ENCODE results near the gene KIF4A.

Gene KIF4A

DNA sequence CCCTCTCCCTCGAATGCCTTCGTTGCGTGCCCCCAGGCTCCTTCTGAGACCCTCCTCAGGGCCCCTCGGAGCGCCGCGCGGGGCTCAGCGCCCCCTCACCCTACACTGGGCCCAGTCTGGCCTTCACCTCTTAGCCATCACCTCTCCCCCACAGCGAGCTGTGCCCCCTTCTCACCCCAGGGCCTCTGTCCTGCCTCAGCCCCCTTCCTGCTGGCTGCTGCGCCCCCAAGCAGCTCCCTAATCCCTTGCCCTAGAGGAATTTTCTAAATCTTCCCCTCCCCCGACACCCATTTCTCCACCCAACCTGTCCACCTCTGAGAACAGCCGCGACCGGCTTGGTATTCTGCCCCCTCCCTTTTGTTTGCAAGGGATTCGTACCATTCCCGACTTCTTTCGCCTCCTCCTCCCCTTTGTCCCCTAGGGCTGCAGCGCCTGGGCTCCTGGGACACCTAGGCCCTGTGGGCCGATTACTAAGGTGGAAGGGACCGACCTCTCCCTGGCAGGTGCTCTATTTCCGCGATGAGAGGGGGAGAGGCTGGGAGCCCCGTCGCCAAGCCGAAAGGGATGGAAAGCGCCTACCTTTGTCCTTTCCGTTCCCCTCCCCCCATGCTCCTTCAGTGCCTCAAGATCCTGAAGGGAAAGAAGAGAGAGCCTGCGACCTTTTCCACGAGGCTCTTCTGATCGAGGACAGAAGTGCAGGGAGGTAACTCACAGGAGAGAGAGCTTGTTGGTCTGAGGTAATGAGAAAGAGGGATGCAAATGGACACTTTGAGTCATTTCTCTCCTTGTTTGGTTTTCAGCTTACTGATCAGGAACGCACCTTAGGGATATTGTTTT lies 165.7 kb downstream of the KIF4A start:
- no peak for DNase-seq (ENCODE audit: low read depth)
- H3K4me3 ChIP-seq (ENCODE audit: control insufficient read depth, low read depth, low read length): peak overlapping the region; percentile 53
- TF ChIP-seq, protein P1, sequence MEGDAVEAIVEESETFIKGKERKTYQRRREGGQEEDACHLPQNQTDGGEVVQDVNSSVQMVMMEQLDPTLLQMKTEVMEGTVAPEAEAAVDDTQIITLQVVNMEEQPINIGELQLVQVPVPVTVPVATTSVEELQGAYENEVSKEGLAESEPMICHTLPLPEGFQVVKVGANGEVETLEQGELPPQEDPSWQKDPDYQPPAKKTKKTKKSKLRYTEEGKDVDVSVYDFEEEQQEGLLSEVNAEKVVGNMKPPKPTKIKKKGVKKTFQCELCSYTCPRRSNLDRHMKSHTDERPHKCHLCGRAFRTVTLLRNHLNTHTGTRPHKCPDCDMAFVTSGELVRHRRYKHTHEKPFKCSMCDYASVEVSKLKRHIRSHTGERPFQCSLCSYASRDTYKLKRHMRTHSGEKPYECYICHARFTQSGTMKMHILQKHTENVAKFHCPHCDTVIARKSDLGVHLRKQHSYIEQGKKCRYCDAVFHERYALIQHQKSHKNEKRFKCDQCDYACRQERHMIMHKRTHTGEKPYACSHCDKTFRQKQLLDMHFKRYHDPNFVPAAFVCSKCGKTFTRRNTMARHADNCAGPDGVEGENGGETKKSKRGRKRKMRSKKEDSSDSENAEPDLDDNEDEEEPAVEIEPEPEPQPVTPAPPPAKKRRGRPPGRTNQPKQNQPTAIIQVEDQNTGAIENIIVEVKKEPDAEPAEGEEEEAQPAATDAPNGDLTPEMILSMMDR (conservative IDR thresholded peaks at IDR 0.05; ENCODE audit: control insufficient read depth, insufficient read depth, low read depth, low read length): no peak

DNA sequence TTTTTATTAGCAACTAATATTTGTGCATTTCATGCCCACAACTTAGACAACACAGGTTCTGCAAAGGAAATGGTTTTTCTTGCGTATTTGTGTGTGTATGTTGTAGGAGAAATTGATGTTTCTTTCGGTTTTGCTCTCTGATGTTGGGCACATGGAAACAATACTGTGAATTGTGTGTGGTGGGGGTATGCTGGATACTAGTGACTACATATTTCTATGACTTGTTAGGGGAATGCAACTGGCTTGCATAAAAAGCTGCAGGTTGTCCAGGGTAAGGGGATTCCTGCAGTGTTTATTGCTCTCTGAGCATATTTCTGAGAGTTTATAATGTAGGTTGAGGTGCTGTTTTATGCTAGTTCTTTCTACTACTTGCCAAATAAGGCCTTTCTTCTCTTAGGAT lies 166.4 kb downstream of the KIF4A start:
- DNase-seq (ENCODE audit: low read depth): no peak
- TF ChIP-seq, protein P1 (conservative IDR thresholded peaks at IDR 0.05; ENCODE audit: control insufficient read depth, insufficient read depth, low read depth, low read length): no peak
- H3K4me3 ChIP-seq (ENCODE audit: control insufficient read depth, low read depth, low read length): no peak overlapping the region

DNA sequence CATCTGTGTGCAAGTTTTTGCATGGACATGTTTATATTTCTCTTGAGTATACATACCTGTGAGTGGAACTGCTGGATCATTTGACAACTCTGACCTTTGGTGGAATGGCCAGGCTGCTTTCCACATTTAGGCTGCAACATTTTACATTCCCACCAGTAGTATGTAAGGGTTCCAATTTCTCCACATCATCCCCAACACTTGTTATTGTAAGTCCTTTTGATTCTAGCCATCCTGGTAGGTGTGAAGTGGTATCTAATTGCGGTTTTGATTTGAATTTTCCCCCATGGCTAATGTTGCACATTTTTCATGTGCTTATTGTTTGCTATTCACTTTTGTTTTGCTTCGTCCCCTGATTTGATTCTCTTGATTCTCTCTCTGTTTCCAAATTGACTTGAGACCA lies 171.1 kb downstream of the KIF4A start:
- no peak overlapping the region for H3K4me3 ChIP-seq (ENCODE audit: control insufficient read depth, low read depth, low read length)
- DNase-seq (ENCODE audit: low read depth): no peak
- TF ChIP-seq, protein P1 (conservative IDR thresholded peaks at IDR 0.05; ENCODE audit: control insufficient read depth, insufficient read depth, low read depth, low read length): no peak

DNA sequence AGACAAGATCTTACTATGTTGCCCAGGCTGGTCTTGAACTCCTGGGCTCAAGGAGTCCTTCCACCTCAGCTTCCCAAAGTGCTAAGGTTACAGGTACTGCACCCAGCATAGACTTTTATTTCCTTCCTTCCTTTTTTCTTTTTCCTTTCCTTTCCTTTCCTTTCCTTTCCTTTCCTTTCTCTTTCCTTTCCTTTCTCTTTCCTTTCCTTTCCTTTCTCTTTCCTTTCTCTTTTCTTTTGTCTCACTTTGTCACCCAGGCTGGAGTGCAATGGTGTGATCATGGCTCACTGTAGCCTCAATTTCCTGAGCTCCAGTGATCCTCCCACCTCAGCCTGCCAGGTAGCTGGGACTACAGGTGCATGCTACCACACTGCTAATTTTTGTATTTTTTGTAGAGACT lies 174.1 kb downstream of the KIF4A start:
- DNase-seq (ENCODE audit: low read depth): no peak
- no peak overlapping the region for H3K4me3 ChIP-seq (ENCODE audit: control insufficient read depth, low read depth, low read length)
- TF ChIP-seq, protein P1 (conservative IDR thresholded peaks at IDR 0.05; ENCODE audit: control insufficient read depth, insufficient read depth, low read depth, low read length): no peak

DNA sequence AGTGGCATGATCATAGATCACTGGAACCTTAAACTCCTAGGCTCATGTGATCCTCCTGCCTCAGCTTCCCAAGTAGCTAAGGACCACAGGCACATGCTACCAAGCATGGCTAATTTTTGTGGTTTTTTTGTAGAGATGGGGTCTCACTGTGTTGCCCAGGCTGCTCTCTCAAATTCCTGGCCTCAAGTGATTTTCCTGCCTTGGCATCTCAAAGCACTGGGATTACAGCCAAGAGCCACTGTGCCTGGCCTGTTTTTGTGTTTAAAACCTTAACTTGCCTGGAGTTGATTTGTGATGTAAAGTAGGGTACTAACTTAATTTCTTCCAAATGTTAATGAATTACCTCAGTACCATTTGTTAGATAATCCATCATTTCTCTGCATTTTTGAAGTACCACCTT lies 177.1 kb downstream of the KIF4A start:
- TF ChIP-seq, protein P1 (conservative IDR thresholded peaks at IDR 0.05; ENCODE audit: control insufficient read depth, insufficient read depth, low read depth, low read length): no peak
- H3K4me3 ChIP-seq (ENCODE audit: control insufficient read depth, low read depth, low read length): no peak overlapping the region
- DNase-seq (ENCODE audit: low read depth): no peak

DNA sequence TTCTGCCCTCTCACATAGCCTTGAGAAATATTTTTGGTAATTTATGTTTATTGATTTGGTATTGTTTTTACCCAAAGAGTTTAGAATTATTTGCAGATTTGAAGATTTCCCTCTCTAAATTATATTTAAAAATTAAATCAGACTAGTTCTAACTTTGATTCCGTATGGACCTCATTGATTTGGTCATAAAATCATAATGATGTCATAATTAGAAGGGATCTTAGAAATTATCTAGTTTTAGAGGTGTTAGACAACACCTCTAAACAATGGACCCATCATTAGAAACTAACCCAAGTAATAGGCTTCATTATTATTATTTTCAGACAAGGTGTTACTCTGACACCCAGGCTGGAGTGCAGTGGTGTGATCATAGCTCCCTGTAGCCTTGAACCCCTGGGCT lies 178.8 kb downstream of the KIF4A start:
- TF ChIP-seq, protein P1 (conservative IDR thresholded peaks at IDR 0.05; ENCODE audit: control insufficient read depth, insufficient read depth, low read depth, low read length): no peak
- H3K4me3 ChIP-seq (ENCODE audit: control insufficient read depth, low read depth, low read length): no peak overlapping the region
- DNase-seq (ENCODE audit: low read depth): no peak

All from fibroblast of mammary gland (primary cell).